Activated naive CD8-positive, alpha-beta T cell treated with anti-CD3 and anti-CD28 coated beads, Interleukin-2, amount 10 ng/mL, durations not matched to agents 7 days and 5 days (primary cell): Measurements from ENCODE around the gene C2CD2. TPM values are rescaled to one million over a fixed set of nuclear protein-coding genes. Genes with fewer than 3 reads are reported as not detected.

Source experiments
- ATAC-seq: fragments of 150-1000 bp; cut with Tn5 transposase; one replicate; pipeline ENCODE4 v1.10.0; 2021; ENCODE audit warnings: low read depth, moderate library complexity
- POLR2A ChIA-PET: fragments of 350-600 bp; sonication (Branson Sonifier 250); formaldehyde crosslinking; loops from one replicate; lab custom pipeline; 2021; ENCODE audit warnings: antibody characterized with exemption; lab: Charles Lee
- DNase-seq: peaks from one replicate; pipeline ENCODE4 v3.0.0; 2021
- H3K27ac Mint-ChIP-seq: one replicate; pipeline ENCODE4 v1.8.0; 2022; ENCODE audit warnings: mild to moderate bottlenecking, mixed read lengths
- H3K27me3 Mint-ChIP-seq: one replicate; pipeline ENCODE4 v1.8.0; 2022; ENCODE audit warnings: mild to moderate bottlenecking, moderate library complexity, mixed read lengths
- H3K36me3 Mint-ChIP-seq: one replicate; pipeline ENCODE4 v1.8.0; 2021; ENCODE audit warnings: mild to moderate bottlenecking, mixed read lengths
- H3K4me1 Mint-ChIP-seq: one replicate; pipeline ENCODE4 v1.8.0; 2021; ENCODE audit warnings: mixed read lengths
- H3K4me3 Mint-ChIP-seq: one replicate; pipeline ENCODE4 v1.8.0; 2022; ENCODE audit warnings: mild to moderate bottlenecking, moderate library complexity, mixed read lengths
- H3K9me3 Mint-ChIP-seq: one replicate; pipeline ENCODE4 v1.8.0; 2021; ENCODE audit warnings: mixed read lengths
- total RNA-seq, 2 experiments: library from RNA; stranded (reverse); gene quantifications; one replicate each; pipeline ENCODE4 v1.2.3, GENCODE V29; 2021

The C2CD2 gene
- total RNA-seq, 2 experiments from 2014 or later = 9.4 to 11.9 TPM

DNA sequence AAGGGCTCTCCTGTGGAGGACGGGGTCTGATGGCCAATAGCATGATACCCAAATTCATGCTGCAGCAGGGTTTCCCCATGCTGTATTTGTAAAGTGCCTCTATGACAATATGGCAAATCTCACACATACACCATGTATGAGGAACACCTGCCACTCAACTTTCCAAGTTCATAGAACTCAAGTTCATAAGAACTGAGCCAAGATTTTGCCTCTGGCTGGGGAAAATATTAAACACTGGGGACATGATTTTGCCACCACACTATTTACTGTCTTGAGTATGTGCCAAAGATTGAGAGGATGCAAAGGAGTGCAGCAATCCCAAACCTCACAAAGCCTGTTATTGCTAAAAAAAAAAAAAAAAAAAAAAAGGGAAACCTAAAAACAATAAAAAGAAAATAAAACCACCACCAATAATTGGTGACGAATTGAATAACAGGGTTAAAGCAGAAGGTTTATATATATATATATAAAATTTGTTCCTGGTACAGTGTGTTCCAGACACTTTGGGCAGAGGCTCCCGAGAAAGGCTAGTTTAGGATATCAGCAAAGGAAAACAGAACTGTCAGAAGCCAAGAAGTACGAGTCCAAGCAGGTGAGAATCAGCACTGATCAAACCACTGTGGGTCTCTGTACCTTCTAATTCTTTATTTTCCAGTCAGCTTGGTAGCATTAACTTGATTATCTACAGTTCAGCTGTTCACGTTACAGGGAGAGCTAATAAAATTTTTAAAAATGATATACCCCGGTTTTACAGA is 32.0 kb upstream of the C2CD2 start:
- DNase-seq = no peak
- no peak for ATAC-seq
- H3K27me3 Mint-ChIP-seq = peaks cover 3% of the 10 kb centered on the region
- no peak overlapping the region for H3K4me3 Mint-ChIP-seq
- peaks cover 2% of the 10 kb centered on the region for H3K4me1 Mint-ChIP-seq
- POLR2A ChIA-PET = interaction anchor here (0.6 kb wide), 1 partner anchor 112 kb away, joined by 3 read pairs; no protein-coding TSS in a partner anchor
- H3K27ac Mint-ChIP-seq = no peak overlapping the region
- peaks cover 8% of the 10 kb centered on the region for H3K36me3 Mint-ChIP-seq
- H3K9me3 Mint-ChIP-seq = peaks cover 1% of the 10 kb centered on the region

- ATAC-seq (no peak), DNase-seq (no peak)
- Mint-ChIP-seq H3K27ac (no peak overlapping the region), H3K36me3 (peaks cover 14% of the 10 kb centered on the region), H3K9me3 (peaks cover 9% of the 10 kb centered on the region), H3K4me1 (peaks cover 2% of the 10 kb centered on the region), H3K27me3 (peaks cover 3% of the 10 kb centered on the region), H3K4me3 (no peak overlapping the region)
- POLR2A ChIA-PET = no interaction called here
Observed at GRCh38 chr21:41983229-41983628, 29.4 kb upstream of the C2CD2 start.

- POLR2A ChIA-PET = interaction anchor here (1.0 kb wide), 1 partner anchor 51 kb away, joined by 3 read pairs; no protein-coding TSS in a partner anchor
- DNase-seq (no peak), ATAC-seq (no peak)
- H3K4me3 Mint-ChIP-seq = no peak overlapping the region
- no peak overlapping the region for H3K27ac Mint-ChIP-seq
- peaks cover 12% of the 10 kb centered on the region for H3K36me3 Mint-ChIP-seq
- H3K4me1 Mint-ChIP-seq = peaks cover 2% of the 10 kb centered on the region
- peaks cover 9% of the 10 kb centered on the region for H3K9me3 Mint-ChIP-seq
- H3K27me3 Mint-ChIP-seq = peaks cover 3% of the 10 kb centered on the region
Observed at GRCh38 chr21:41980561-41980960, 26.7 kb upstream of the C2CD2 start.

DNA sequence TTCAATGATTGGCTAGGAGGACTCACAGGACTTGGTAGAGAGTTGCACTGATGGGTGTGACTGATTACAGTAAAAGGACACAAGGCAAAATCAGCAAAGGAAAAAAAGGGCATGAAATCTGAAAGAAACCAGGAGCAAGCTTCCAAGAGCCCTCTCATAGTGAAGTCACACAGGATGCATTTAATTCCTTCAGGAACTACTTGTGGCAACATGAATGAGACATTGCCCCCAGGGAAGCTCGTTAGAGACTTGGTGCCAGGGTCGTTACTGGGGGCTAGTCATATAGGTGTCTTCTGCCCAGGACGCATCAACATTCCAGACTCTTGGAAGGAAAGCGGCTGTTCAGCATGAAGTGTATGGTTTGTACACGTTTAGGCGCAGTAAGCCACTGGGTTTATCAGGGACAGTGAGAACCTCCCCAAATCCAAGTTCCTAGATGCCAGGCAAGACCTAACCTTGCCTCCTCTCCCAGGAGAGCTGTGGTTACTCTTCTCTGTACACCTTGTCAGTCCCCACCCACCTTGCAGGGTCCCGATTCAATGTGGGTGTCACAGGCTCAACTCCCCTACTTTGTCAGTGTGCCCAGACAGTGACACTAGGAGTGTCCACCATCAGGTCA is 26.0 kb upstream of the C2CD2 start:
- no peak for ATAC-seq
- POLR2A ChIA-PET = interaction anchor here (1.0 kb wide), 1 partner anchor 50 kb away, joined by 3 read pairs; no protein-coding TSS in a partner anchor

DNA sequence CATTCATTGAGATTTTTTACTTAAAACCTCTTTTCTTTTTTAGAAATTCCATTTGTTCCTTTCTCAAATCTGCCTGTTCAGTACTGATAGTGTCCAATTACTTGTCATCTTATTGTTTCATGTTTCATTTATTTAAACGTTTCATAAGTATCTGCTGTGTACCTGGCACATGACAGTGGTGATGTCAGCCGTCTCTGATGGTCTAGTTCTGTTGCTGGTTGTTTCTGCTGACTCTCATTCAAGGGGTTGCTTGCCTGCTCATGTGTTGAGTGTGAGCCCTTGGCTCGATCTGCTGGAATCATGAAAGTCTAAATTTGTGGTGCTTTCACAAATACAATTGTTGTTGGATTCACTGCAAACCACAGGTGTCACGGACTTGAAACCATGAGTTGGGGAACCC is 25.5 kb upstream of the C2CD2 start:
- Mint-ChIP-seq H3K36me3 (peaks cover 12% of the 10 kb centered on the region), H3K27ac (no peak overlapping the region), H3K4me3 (no peak overlapping the region), H3K27me3 (peaks cover 3% of the 10 kb centered on the region), H3K4me1 (peaks cover 7% of the 10 kb centered on the region), H3K9me3 (peaks cover 9% of the 10 kb centered on the region)
- no peak for ATAC-seq
- no peak for DNase-seq
- POLR2A ChIA-PET = interaction anchor here (1.0 kb wide), 1 partner anchor 50 kb away, joined by 3 read pairs; no protein-coding TSS in a partner anchor

More for the DNA sequence above, 26.0 kb upstream of the C2CD2 start:
- DNase-seq = no peak
- no peak overlapping the region for H3K4me3 Mint-ChIP-seq
- peaks cover 12% of the 10 kb centered on the region for H3K36me3 Mint-ChIP-seq
- peaks cover 2% of the 10 kb centered on the region for H3K4me1 Mint-ChIP-seq
- H3K9me3 Mint-ChIP-seq = peaks cover 9% of the 10 kb centered on the region
- no peak overlapping the region for H3K27ac Mint-ChIP-seq
- peaks cover 3% of the 10 kb centered on the region for H3K27me3 Mint-ChIP-seq

DNA sequence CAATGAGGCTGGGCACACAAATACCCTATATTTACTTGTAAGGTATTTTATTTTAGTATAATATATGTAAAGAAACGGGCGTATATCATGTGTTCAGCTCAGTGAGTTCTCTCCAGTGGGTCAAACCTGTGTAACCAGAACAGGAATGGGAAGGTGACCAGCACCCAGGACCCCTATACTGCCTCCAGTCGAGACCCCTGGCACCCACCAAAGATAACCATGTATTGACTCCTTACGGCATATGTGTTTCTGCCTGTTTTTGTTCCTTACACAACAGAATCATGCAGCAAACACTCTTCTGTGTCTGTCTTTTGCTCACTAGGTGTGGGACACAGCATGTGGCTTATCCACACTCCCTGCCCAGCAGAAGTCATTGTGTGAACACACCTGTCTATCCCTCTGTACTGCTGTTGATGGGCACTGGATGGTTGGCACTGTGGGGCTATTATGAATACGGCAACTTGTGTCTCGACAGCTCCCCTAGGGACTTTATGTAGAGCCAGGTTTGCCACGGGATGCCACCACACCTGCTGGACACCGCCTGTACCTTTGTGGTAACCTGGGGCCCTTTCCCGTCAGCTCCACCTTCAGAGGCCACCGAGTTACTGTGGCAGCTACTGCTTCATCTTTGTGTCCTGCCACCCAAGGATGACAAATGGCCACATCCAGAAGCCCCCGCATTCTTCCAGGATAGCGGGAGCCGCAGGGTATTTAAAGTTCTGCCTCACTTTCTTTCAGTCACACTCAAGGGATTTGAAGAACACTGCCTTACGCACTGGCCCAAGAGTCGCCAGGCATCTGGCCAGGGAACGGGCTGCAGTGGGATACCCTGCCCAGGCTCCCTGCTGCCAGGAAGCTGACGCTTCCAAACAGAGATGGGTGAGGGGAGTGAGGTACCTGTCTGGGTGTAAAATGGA is 23.5 kb upstream of the C2CD2 start:
- POLR2A ChIA-PET = no interaction called here
- H3K9me3 Mint-ChIP-seq = peaks cover 9% of the 10 kb centered on the region
- peaks cover 14% of the 10 kb centered on the region for H3K4me1 Mint-ChIP-seq
- no peak for ATAC-seq
- H3K27ac Mint-ChIP-seq = no peak overlapping the region
- H3K36me3 Mint-ChIP-seq = peaks cover 8% of the 10 kb centered on the region
- DNase-seq = no peak
- peaks cover 3% of the 10 kb centered on the region for H3K27me3 Mint-ChIP-seq
- no peak overlapping the region for H3K4me3 Mint-ChIP-seq

- Mint-ChIP-seq H3K27me3 (peaks cover under 1% of the 10 kb centered on the region), H3K9me3 (peaks cover 8% of the 10 kb centered on the region), H3K4me3 (no peak overlapping the region), H3K36me3 (peaks cover 8% of the 10 kb centered on the region), H3K4me1 (peaks cover 14% of the 10 kb centered on the region), H3K27ac (no peak overlapping the region)
- no peak for ATAC-seq
- POLR2A ChIA-PET = no interaction called here
- DNase-seq = no peak
Observed at GRCh38 chr21:41976611-41977010, 22.8 kb upstream of the C2CD2 start.

- H3K36me3 Mint-ChIP-seq = peaks cover 8% of the 10 kb centered on the region
- no peak overlapping the region for H3K27ac Mint-ChIP-seq
- no peak for DNase-seq
- ATAC-seq = no peak
- H3K4me1 Mint-ChIP-seq = peaks cover 14% of the 10 kb centered on the region
- H3K9me3 Mint-ChIP-seq = peaks cover 8% of the 10 kb centered on the region
- POLR2A ChIA-PET = no interaction called here
- H3K27me3 Mint-ChIP-seq = no peaks in the 10 kb centered on the region
- H3K4me3 Mint-ChIP-seq = no peak overlapping the region
Observed at GRCh38 chr21:41975391-41976272, 21.8 kb upstream of the C2CD2 start.

DNA sequence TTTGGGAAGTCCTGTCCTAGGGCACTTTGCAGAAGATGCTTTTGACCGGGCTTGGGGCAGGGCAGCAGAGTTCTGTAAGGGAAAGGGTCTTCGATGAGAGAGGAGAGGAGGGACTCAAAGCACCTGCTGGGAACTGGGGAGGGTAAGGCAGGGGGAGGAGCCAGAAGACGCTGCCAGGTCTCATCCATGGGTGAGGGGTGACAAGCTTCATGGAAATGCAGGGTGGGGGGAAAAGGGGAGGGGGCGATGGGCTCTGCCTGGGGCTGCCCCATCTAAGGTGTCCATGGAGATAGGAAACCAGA is 20.9 kb upstream of the C2CD2 start:
- Mint-ChIP-seq H3K9me3 (peaks cover 8% of the 10 kb centered on the region), H3K27me3 (no peaks in the 10 kb centered on the region), H3K36me3 (peaks cover 8% of the 10 kb centered on the region), H3K4me1 (peaks cover 14% of the 10 kb centered on the region), H3K27ac (peak overlapping the region; percentile 76), H3K4me3 (no peak overlapping the region)
- POLR2A ChIA-PET = no interaction called here
- ATAC-seq (no peak), DNase-seq (no peak)

DNA sequence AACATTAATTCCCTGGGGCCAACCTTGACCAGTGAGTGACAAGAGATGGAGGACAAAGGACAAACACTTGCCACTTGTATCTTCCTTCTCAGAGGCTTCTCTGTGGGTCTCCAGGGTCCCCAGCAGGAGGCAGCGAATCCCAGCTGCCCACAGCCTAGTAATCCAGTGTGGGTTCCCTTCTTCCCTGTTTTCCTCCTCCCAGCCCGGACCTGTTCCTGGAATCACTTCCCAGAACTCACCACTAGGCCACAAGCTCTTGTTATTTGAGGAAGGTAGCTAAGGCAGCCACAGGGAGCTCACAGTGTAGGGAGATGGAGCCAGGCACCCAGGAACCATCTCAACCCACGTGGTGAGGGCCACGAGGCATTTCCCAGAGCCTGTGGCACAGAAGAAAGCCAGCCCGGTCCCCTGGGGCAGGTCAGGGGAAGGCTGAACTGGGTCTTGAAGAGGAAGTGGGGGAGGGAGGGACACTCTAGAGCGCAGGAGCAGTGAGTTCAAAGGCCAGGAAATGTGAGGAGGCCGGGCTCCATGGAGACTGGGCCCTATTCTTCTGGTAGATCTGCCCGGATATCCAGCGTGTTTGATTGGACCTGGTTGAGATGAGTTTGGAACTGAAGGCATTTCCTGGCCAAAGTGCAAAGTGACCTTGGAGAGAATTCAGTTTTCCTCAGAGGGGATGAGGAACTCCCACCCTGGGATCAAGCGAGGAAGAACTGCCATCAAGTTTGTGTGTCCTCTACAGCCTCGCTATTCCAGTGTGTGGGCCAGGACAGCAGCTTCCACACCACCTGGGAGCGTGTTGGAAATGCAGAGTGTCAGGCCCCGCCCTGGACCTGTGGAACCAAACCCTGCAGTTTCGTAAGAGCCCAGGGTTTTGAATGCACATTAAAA is 20.3 kb upstream of the C2CD2 start:
- ATAC-seq = peak; percentile 97
- POLR2A ChIA-PET = no interaction called here
- H3K27ac Mint-ChIP-seq = peak overlapping the region; percentile 76
- DNase-seq = peak; percentile 44
- peaks cover 14% of the 10 kb centered on the region for H3K4me1 Mint-ChIP-seq
- peaks cover 2% of the 10 kb centered on the region for H3K9me3 Mint-ChIP-seq
- peaks cover 2% of the 10 kb centered on the region for H3K36me3 Mint-ChIP-seq
- no peaks in the 10 kb centered on the region for H3K27me3 Mint-ChIP-seq
- H3K4me3 Mint-ChIP-seq = peak overlapping the region; percentile 66

DNA sequence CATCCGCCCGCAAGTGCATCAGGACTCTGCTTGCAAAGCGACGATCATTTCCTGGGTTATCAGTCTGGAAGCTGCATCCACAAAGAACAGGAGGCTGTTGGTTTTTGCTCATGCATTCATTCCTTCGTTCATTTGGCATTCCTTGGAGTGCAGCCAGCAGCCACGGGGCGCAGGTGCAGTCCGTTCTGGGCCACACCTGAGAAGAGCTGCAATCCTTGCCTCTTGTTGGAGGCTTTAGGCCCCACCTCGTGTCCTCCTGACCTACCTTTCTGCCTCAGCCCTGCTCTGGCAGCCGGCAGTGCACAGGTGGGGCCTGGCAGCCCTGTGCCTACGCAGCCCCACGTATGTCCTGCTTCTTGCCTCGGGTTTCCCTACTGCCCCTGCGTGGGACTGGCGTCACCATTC is 19.6 kb upstream of the C2CD2 start:
- no peaks in the 10 kb centered on the region for H3K9me3 Mint-ChIP-seq
- H3K4me1 Mint-ChIP-seq = peaks cover 14% of the 10 kb centered on the region
- POLR2A ChIA-PET = no interaction called here
- ATAC-seq (no peak), DNase-seq (peak; percentile 18)
- no peaks in the 10 kb centered on the region for H3K27me3 Mint-ChIP-seq
- H3K36me3 Mint-ChIP-seq = no peaks in the 10 kb centered on the region
- H3K4me3 Mint-ChIP-seq = no peak overlapping the region
- no peak overlapping the region for H3K27ac Mint-ChIP-seq
